Lower lobe of right lung (tissue), 2 donors: ENCODE data around the gene FAM72A. TPM values are rescaled to one million over a fixed set of nuclear protein-coding genes. Genes with fewer than 3 reads are reported as not detected.
"Not testable (repeated sequence)": the region's sequence is repeated elsewhere in the genome, so short reads cannot be mapped to it uniquely, and the experiment has no call there.

ENCODE experiments used
- ATAC-seq, 2 donors: fragments of 200-7000 bp; cut with Tn5 transposase; one replicate each; pipeline ENCODE4 v1.9.1; 2020 to 2022; ENCODE audit warnings: mild to moderate bottlenecking in 2 of 2, moderate library complexity in 2 of 2
- DNase-seq: peaks from one replicate; pipeline ENCODE4 v3.0.0-alpha.2; 2020
- H3K27ac ChIP-seq: fragments of 200-600 bp; one replicate; pipeline ENCODE4 v1.8.0; 2022
- H3K27me3 ChIP-seq: fragments of 200-600 bp; one replicate; pipeline ENCODE4 v1.8.0; 2022; ENCODE audit warnings: low read depth
- H3K36me3 ChIP-seq: fragments of 200-600 bp; one replicate; pipeline ENCODE4 v1.8.0; 2022; ENCODE audit warnings: mild to moderate bottlenecking
- H3K4me1 ChIP-seq: fragments of 200-600 bp; one replicate; pipeline ENCODE4 v1.8.0; 2022
- H3K4me3 ChIP-seq: fragments of 200-600 bp; one replicate; pipeline ENCODE4 v1.8.0; 2022; ENCODE audit warnings: mild to moderate bottlenecking
- H3K9me3 ChIP-seq: fragments of 200-600 bp; one replicate; pipeline ENCODE4 v1.8.0; 2022
- intact Hi-C: fragments of 100-400 bp; cut with DNase I; formaldehyde crosslinking; loops from one replicate; pipeline ENCODE4 v1.11.0; 2022
- long read RNA-seq: library from polyadenylated mRNA; unstranded; transcript quantifications from one replicate; pipeline ENCODE4 v2.0.0, GENCODE V29; 2021
- total RNA-seq: library from RNA; stranded (reverse); fragmentation: NEBNext Ultra II Directional; extraction: Animal tissue kit (Norgen Biotek cat#: 25700); gene quantifications from one replicate; pipeline ENCODE4 v1.2.1, GENCODE V29; 2021
- donor health status: DM: no; HTN: yes; CAD: no; lungs with severe emphysema.

The FAM72A gene
- 5.2 TPM for total RNA-seq
- long read RNA-seq, partial matches to known transcripts = 0 of 3 reads
- long read RNA-seq, other reads (novel, unspliced or antisense) = 1 of 3 reads

DNA sequence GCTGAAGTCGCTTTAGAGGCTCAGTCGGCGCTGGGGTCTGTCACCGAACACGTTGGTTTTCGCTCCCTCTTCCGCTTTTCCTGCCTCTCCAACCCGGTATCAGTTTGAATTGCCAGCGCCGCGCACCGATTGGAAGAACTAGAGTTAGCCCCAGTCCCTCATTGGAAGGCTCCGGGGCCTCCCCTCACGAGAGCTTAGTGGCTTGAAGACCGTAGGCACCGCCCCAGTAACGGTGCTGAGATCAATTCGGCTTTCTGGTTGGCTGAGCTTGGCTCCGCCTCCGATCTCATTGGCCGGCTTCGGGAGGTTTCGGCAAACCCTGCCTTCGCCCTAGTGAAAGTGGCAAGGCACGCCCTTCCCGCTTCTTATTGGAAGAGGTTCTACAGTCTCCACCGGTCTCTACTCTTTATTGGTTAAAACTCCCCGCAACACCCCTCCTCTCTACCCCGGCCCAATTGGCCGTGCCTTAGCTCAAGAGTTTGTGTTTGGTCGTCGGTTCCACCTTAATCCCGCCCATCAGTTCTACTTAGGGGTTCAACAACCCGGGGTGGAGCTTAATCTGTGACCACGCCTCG lies at the start of gene FAM72A:
FAM72A (minus strand) TSS at position 51 of the 575 bp plus-strand sequence. CDS start 814 bp downstream, outside the sequence.
- peak; percentile 90 to 93 for ATAC-seq
- H3K4me1 ChIP-seq, intact Hi-C loops, H3K36me3 ChIP-seq, H3K9me3 ChIP-seq, H3K27me3 ChIP-seq: not testable (repeated sequence)
- Histone ChIP-seq H3K4me3 (peak within 1 kb of the TSS; percentile 58), H3K27ac (peak within 1 kb of the TSS; percentile 76)
- DNase-seq = peak; percentile 99

GRCh38 chr1:206250953-206251681 lies 48.5 kb upstream of the FAM72A start:
- H3K27me3 ChIP-seq, ATAC-seq, H3K36me3 ChIP-seq, DNase-seq, H3K27ac ChIP-seq, H3K9me3 ChIP-seq, intact Hi-C loops, H3K4me1 ChIP-seq, H3K4me3 ChIP-seq: not testable (repeated sequence)

DNA sequence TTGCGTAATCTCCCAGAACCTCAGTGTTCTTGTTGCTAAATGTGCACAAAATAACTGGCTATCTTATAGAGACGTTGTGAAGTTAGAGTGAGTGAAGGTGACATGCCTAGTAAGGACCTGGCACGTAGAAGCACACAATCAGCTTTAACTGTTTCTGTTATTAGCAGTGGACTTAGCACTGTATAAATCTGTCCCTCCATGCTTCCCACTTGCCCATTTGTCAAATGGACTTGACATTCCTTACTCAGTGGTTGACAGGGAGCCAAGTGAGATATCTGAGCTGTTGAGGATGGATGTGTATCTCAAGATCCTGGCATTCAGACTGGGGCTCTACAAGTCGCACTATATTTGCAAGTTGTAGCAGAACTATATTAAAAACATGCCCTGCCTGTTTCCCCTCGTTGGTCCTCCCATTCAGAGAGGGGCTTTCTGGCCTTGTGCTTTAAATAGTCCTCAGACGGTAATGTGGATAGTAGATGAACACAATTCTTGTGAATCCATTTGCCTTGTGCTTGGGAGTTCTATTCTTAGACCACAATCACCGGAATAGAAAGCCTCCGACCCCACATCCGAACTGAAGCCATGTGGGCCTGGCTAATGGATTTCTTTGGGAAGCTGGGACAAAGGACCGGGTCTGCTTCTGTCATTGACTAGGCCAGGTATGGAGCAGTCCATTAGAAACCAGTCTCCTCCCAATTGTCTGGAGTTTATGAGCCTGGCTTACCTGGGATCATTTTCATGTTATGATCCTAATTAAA lies 43.7 kb upstream of the FAM72A start:
- H3K9me3 ChIP-seq, H3K27me3 ChIP-seq, ATAC-seq, H3K36me3 ChIP-seq, H3K4me3 ChIP-seq, H3K4me1 ChIP-seq, H3K27ac ChIP-seq, DNase-seq, intact Hi-C loops: not testable (repeated sequence)

DNA sequence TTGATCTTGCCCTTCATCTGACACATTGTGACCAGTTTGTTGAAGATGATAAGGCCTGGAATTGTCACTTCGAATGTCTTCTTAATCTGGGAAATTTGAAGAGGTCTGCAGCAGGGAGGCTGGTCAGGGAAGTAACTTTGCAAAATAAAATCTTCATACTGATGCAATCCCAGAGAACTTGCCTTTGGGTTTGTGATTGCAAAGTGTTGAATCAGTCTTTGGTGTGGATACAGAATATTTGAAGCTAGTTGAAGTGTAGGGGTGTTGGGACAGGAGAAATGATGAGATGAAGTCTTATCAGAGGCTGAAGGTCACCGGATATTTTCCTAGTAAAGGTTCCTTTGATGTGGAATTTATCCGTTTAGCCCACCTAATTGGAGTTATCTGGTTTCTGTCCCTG lies 42.8 kb upstream of the FAM72A start:
- not testable (repeated sequence) for H3K9me3 ChIP-seq, H3K4me3 ChIP-seq

GRCh38 chr1:206243335-206243734 lies 40.7 kb upstream of the FAM72A start:
- H3K4me1 ChIP-seq, H3K36me3 ChIP-seq, intact Hi-C loops, DNase-seq, H3K4me3 ChIP-seq, H3K9me3 ChIP-seq, H3K27me3 ChIP-seq: not testable (repeated sequence)
- H3K27ac ChIP-seq = peak overlapping the region; percentile 49
- peak; percentile 92 to 95 for ATAC-seq

More for the DNA sequence above, 42.8 kb upstream of the FAM72A start:
- H3K36me3 ChIP-seq, DNase-seq, ATAC-seq, intact Hi-C loops, H3K27ac ChIP-seq, H3K4me1 ChIP-seq, H3K27me3 ChIP-seq: not testable (repeated sequence)

DNA sequence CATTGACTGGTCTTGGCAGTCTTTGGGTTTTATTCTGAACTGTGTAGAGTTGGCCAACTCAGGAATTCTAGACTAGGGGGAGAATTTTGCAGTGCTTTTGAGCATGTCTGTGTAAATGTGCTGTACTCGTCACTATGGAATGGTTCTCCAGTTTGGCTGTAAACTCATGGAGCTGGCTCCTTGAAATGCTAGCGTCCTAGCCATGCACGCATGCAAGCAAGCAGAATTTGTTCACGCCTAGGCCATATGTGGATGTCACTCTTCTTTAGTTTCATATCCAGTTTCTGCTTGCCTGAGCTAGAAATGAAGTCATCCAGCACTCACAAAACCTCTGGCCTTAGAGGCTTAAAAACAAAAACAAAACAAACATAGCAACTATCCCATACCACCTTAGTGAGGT lies 37.6 kb upstream of the FAM72A start:
- intact Hi-C loops, H3K27ac ChIP-seq, H3K27me3 ChIP-seq, H3K4me1 ChIP-seq, H3K36me3 ChIP-seq, H3K4me3 ChIP-seq, H3K9me3 ChIP-seq, DNase-seq: not testable (repeated sequence)
- peak in 1 of 2 donors; percentile 40 for ATAC-seq

GRCh38 chr1:206235190-206235589 lies 32.6 kb upstream of the FAM72A start:
- H3K27me3 ChIP-seq, DNase-seq, ATAC-seq, H3K27ac ChIP-seq, H3K9me3 ChIP-seq, H3K4me3 ChIP-seq, intact Hi-C loops, H3K36me3 ChIP-seq, H3K4me1 ChIP-seq: not testable (repeated sequence)

- H3K9me3 ChIP-seq, H3K4me3 ChIP-seq, H3K4me1 ChIP-seq, H3K27ac ChIP-seq, DNase-seq, H3K36me3 ChIP-seq, H3K27me3 ChIP-seq, intact Hi-C loops, ATAC-seq: not testable (repeated sequence)
Measured at GRCh38 chr1:206234189-206234916, 31.7 kb upstream of the FAM72A start.

GRCh38 chr1:206232970-206233645 lies 30.5 kb upstream of the FAM72A start:
- H3K27ac ChIP-seq, H3K4me3 ChIP-seq, H3K36me3 ChIP-seq, DNase-seq, intact Hi-C loops, H3K27me3 ChIP-seq, H3K9me3 ChIP-seq, H3K4me1 ChIP-seq: not testable (repeated sequence)
- ATAC-seq = peak; percentile 51 to 65

DNA sequence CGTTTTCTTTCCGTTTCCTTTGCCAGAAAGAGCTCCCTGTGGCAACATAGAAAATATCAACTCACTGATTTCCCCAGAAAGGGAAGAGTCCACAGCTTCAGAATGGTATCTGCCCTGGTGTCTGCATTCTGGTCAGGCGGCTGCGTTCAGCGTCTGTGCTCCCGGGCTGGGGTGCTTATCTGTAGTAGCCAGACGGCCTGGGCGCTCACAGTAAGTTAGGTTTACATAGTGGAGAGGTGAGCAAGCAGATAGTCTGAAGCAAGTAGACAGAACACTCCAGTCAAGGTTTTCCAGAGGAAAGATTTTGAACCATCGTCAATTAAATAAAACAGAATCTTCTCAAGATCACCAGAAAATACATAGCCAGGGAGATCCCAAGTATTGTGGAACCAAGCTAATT lies 29.4 kb upstream of the FAM72A start:
- intact Hi-C loops, DNase-seq, H3K4me3 ChIP-seq, H3K27me3 ChIP-seq, H3K4me1 ChIP-seq, H3K27ac ChIP-seq, H3K9me3 ChIP-seq, H3K36me3 ChIP-seq: not testable (repeated sequence)
- peak; percentile 56 to 85 for ATAC-seq

DNA sequence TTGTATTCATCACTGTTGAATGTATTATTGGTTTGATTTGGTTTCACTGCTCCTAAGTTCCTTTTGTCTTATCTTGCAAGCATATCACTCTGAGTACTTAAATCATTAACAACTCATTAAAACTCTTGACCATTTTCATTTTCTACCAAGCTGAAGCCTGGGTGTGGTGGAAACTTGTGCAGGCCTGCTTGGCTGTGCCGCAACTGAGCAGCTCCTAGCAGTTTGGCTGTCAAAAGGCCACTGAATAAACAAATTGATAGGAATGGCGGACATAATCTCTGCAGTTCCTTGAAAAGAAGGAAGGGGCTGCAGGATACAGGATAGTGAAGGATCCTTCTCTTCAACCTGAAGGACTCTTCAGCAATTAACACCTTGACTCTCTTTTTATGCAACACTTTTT lies 26.6 kb upstream of the FAM72A start:
- H3K9me3 ChIP-seq, H3K4me1 ChIP-seq, H3K4me3 ChIP-seq, H3K27me3 ChIP-seq, H3K27ac ChIP-seq, DNase-seq, H3K36me3 ChIP-seq, ATAC-seq, intact Hi-C loops: not testable (repeated sequence)

- H3K4me1 ChIP-seq, H3K9me3 ChIP-seq, H3K36me3 ChIP-seq, DNase-seq, H3K27me3 ChIP-seq, H3K4me3 ChIP-seq, H3K27ac ChIP-seq, intact Hi-C loops: not testable (repeated sequence)
- ATAC-seq = peak in 1 of 2 donors; percentile 70
Measured at GRCh38 chr1:206226886-206227285, 24.2 kb upstream of the FAM72A start.

GRCh38 chr1:206225386-206225785 lies 22.7 kb upstream of the FAM72A start:
- H3K27ac ChIP-seq, ATAC-seq, H3K9me3 ChIP-seq, H3K4me3 ChIP-seq, DNase-seq, intact Hi-C loops, H3K27me3 ChIP-seq, H3K4me1 ChIP-seq, H3K36me3 ChIP-seq: not testable (repeated sequence)
